PC-3 (cell line): ENCODE results near the gene PLAAT4. TPM values are rescaled to one million over a fixed set of nuclear protein-coding genes. Genes with fewer than 3 reads are reported as not detected.
A peak's percentile ranks its signal among the peaks of the same experiment; 100 is the strongest.

Source experiments
- ATAC-seq: fragments of 200-7000 bp; cut with Tn5 transposase; 2 replicates; pipeline ENCODE4 v1.9.1; 2020; ENCODE audit warnings: mild to moderate bottlenecking, moderate library complexity
- BruUV-seq: library from RNA; stranded (reverse); fragments of 400-500 nt; replicated peaks from 2 replicates; lab custom pipeline; 2021; lab: Mats Ljungman, UMichigan
- CTCF ChIA-PET: fragments of 300-600 bp; sonication (Branson Sonifier 250); formaldehyde crosslinking; loops from one replicate; lab custom pipeline; 2022; ENCODE audit warnings: antibody characterized with exemption; lab: Charles Lee
- POLR2A ChIA-PET: fragments of 300-600 bp; sonication (Branson Sonifier 250); formaldehyde crosslinking; loops from one replicate; lab custom pipeline; 2022; ENCODE audit warnings: antibody characterized with exemption; ENCODE audit not compliant: unreplicated experiment; lab: Charles Lee
- DNase-seq: peaks from one replicate; pipeline ENCODE4 v3.0.0-alpha.2; 2015
- H2AFZ ChIP-seq: fragments of 300-600 bp; sonication (generic); 2 replicates; pipeline ENCODE4 v1.6.0; 2016; ENCODE audit warnings: antibody characterized with exemption, low read length
- H3F3A ChIP-seq: fragments of 300-600 bp; sonication (generic); one replicate; pipeline ENCODE4 v1.6.0; 2017; ENCODE audit warnings: antibody characterized with exemption, low read length, control low read depth, mild to moderate bottlenecking; ENCODE audit not compliant: unreplicated experiment
- H3K27ac ChIP-seq: fragments of 300-600 bp; sonication (generic); 2 replicates; pipeline ENCODE4 v1.5.1; 2016; ENCODE audit warnings: mild to moderate bottlenecking, low read length
- H3K27me3 ChIP-seq: fragments of 300-600 bp; sonication (generic); 2 replicates; pipeline ENCODE4 v1.6.1; 2016; ENCODE audit warnings: low read length, mixed read lengths
- H3K36me3 ChIP-seq: fragments of 300-600 bp; sonication (generic); 2 replicates; pipeline ENCODE4 v1.6.1; 2016; ENCODE audit warnings: low read depth, mixed run types, low read length, mixed read lengths
- H3K4me1 ChIP-seq: fragments of 300-600 bp; sonication (generic); 2 replicates; pipeline ENCODE4 v1.5.1; 2016; ENCODE audit warnings: low read length; ENCODE audit not compliant: insufficient read depth
- H3K4me2 ChIP-seq: fragments of 300-600 bp; sonication (generic); 2 replicates; pipeline ENCODE4 v1.6.0; 2016; ENCODE audit warnings: low read length
- H3K4me3 ChIP-seq: fragments of 300-600 bp; sonication (generic); 2 replicates; pipeline ENCODE4 v1.5.1; 2016; ENCODE audit warnings: mild to moderate bottlenecking, low read length, mixed read lengths
- H3K79me2 ChIP-seq: fragments of 300-600 bp; sonication (generic); 2 replicates; pipeline ENCODE4 v1.6.1; 2017; ENCODE audit warnings: low read length, mixed read lengths
- H3K9ac ChIP-seq: fragments of 300-600 bp; sonication (generic); 2 replicates; pipeline ENCODE4 v1.6.0; 2016; ENCODE audit warnings: mild to moderate bottlenecking, low read length
- H3K9me2 ChIP-seq: fragments of 300-600 bp; sonication (generic); replicated peaks from 2 replicates; pipeline ENCODE4 v1.6.1; 2016; ENCODE audit warnings: mixed run types, low read length, mixed read lengths
- H3K9me3 ChIP-seq: fragments of 300-600 bp; sonication (generic); 2 replicates; pipeline ENCODE4 v1.6.1; 2016; ENCODE audit warnings: low read length, mixed read lengths
- H4K20me1 ChIP-seq: fragments of 300-600 bp; sonication (generic); 2 replicates; pipeline ENCODE4 v1.6.1; 2016; ENCODE audit warnings: low read length, mixed read lengths
- EZH2 ChIP-seq: fragments of 300-600 bp; sonication (generic); IDR thresholded peaks from one replicate; pipeline ENCODE4 v1.6.1; 2017; ENCODE audit warnings: antibody characterized with exemption, mild to moderate bottlenecking, low read length; ENCODE audit not compliant: unreplicated experiment
- EZH2phosphoT487 ChIP-seq: fragments of 300-600 bp; sonication (generic); IDR thresholded peaks from 2 replicates; pipeline ENCODE4 v1.6.1; 2018; ENCODE audit warnings: mild to moderate bottlenecking, antibody characterized with exemption, low read length, borderline replicate concordance
- intact Hi-C: fragments of 100-400 bp; cut with micrococcal nuclease; formaldehyde crosslinking; loops from 2 replicates; pipeline ENCODE4 v1.9.0; 2023
- total RNA-seq: library from RNA; depleted of rRNA; stranded (reverse); fragments of >200 nt; gene quantifications from 2 replicates; pipeline ENCODE4 v1.2.3, GENCODE V29; 2014
- TF ChIP-seq, protein P1 (sequence below): fragments of 300-600 bp; sonication (generic); conservative IDR thresholded peaks from 2 replicates; pipeline ENCODE4 v1.5.1; 2017; ENCODE audit warnings: antibody characterized with exemption, low read depth, mild to moderate bottlenecking, low read length

The PLAAT4 gene
- total RNA-seq, 1 experiment from 2014 or later: 5.4 TPM

GRCh38 chr11:63520606-63521170, 15.9 kb upstream of the PLAAT4 start:
- H3K36me3 ChIP-seq: no peaks in the 10 kb centered on the region
- no peaks in the 10 kb centered on the region for H4K20me1 ChIP-seq
- intact Hi-C loops: no loop called here
- H3K9ac ChIP-seq: no peak overlapping the region
- H3K27ac ChIP-seq: peak overlapping the region; percentile 2; the same call in 1 of the 2 replicates
- DNase-seq (peak; percentile 54), ATAC-seq (no peak)
- H3F3A ChIP-seq: no peaks in the 10 kb centered on the region
- TF ChIP-seq EZH2phosphoT487: no peak
- ChIA-PET CTCF (no interaction called here), POLR2A (interaction anchor here (0.8 kb wide), 1 partner anchor 10 kb away, joined by 5 read pairs; no protein-coding TSS in a partner anchor)
- H3K4me3 ChIP-seq: no peak overlapping the region
- BruUV-seq: no TSS peak
- no peaks in the 10 kb centered on the region for H3K79me2 ChIP-seq
- no peaks in the 10 kb centered on the region for H3K27me3 ChIP-seq
- no peak overlapping the region for H3K4me2 ChIP-seq
- peaks cover 32% of the 10 kb centered on the region for H3K4me1 ChIP-seq
- 0 out of 2 replicates have a peak overlapping the region, but pooled peaks have one; percentile 28 for H2AFZ ChIP-seq
- no peaks in the 10 kb centered on the region for H3K9me3 ChIP-seq
- H3K9me2 ChIP-seq: no peaks in the 10 kb centered on the region

DNA sequence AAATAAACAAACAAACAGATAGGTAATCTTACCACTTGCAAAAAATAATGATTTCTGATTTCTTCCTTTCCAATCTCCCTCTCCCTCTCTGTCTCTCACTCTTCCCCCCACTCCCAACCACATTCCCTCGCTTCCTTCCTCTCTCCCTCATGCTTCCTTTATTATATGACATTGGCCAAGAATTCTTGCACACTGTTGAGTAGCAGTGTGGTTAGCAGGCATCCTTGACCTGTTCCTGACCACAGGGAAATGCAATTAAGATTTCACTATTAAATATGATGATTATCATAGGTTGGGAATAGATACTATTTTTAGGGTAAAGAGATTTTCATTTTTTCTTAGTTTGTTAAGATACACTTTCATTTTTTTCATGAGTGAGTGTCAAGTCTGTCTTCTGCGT, 14.7 kb upstream of the PLAAT4 start:
- no peak overlapping the region for H3K27ac ChIP-seq
- TF ChIP-seq, protein P1, sequence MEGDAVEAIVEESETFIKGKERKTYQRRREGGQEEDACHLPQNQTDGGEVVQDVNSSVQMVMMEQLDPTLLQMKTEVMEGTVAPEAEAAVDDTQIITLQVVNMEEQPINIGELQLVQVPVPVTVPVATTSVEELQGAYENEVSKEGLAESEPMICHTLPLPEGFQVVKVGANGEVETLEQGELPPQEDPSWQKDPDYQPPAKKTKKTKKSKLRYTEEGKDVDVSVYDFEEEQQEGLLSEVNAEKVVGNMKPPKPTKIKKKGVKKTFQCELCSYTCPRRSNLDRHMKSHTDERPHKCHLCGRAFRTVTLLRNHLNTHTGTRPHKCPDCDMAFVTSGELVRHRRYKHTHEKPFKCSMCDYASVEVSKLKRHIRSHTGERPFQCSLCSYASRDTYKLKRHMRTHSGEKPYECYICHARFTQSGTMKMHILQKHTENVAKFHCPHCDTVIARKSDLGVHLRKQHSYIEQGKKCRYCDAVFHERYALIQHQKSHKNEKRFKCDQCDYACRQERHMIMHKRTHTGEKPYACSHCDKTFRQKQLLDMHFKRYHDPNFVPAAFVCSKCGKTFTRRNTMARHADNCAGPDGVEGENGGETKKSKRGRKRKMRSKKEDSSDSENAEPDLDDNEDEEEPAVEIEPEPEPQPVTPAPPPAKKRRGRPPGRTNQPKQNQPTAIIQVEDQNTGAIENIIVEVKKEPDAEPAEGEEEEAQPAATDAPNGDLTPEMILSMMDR: no peak
- TF ChIP-seq EZH2 (no peak), EZH2phosphoT487 (no peak)
- no peak overlapping the region for H2AFZ ChIP-seq
- no TSS peak for BruUV-seq
- no peaks in the 10 kb centered on the region for H3F3A ChIP-seq
- ChIA-PET POLR2A (no interaction called here), CTCF (no interaction called here)
- H3K4me1 ChIP-seq: peaks cover 32% of the 10 kb centered on the region
- no peaks in the 10 kb centered on the region for H3K79me2 ChIP-seq
- no peaks in the 10 kb centered on the region for H3K9me2 ChIP-seq
- H3K9me3 ChIP-seq: no peaks in the 10 kb centered on the region
- intact Hi-C loops: no loop called here
- H3K4me3 ChIP-seq: no peak overlapping the region
- no peaks in the 10 kb centered on the region for H4K20me1 ChIP-seq
- no peaks in the 10 kb centered on the region for H3K36me3 ChIP-seq
- ATAC-seq (peak; percentile 34; the same call in 1 of the 2 replicates), DNase-seq (peak; percentile 41)
- H3K27me3 ChIP-seq: no peaks in the 10 kb centered on the region
- H3K9ac ChIP-seq: no peak overlapping the region
- H3K4me2 ChIP-seq: no peak overlapping the region

DNA sequence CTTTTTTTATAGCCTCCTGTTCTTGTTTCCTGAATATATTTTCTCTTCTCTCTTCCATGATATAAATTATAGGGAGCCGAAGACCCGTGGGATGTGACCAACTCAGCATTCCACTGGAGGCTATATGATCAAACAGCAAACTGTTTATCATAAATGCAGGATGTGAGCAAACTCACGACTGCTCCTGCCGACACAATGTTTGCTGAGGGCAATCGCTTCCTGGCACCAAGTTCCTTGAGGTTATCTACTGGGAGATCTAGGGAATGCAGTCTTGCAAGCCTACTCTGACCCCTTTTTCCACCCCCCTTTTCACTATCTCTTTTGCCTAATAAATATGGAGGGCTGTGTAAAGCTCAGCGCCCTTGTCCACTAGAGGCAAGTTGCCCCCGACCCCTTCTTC, 13.5 kb upstream of the PLAAT4 start:
- H3K9ac ChIP-seq: no peak overlapping the region
- no peak overlapping the region for H2AFZ ChIP-seq
- intact Hi-C loops: no loop called here
- no peaks in the 10 kb centered on the region for H3K36me3 ChIP-seq
- H3K4me2 ChIP-seq: peak overlapping the region; percentile 7
- ATAC-seq (peak; percentile 70), DNase-seq (peak; percentile 87)
- no TSS peak for BruUV-seq
- H3K4me1 ChIP-seq: peaks cover 32% of the 10 kb centered on the region
- no peaks in the 10 kb centered on the region for H4K20me1 ChIP-seq
- H3F3A ChIP-seq: no peaks in the 10 kb centered on the region
- no peak overlapping the region for H3K4me3 ChIP-seq
- TF ChIP-seq EZH2phosphoT487 (no peak), EZH2 (no peak)
- TF ChIP-seq, protein P1: no peak
- no peaks in the 10 kb centered on the region for H3K27me3 ChIP-seq
- H3K79me2 ChIP-seq: no peaks in the 10 kb centered on the region
- H3K27ac ChIP-seq: peak overlapping the region; percentile 55
- no peaks in the 10 kb centered on the region for H3K9me3 ChIP-seq
- ChIA-PET POLR2A (interaction anchor here (0.7 kb wide), 1 partner anchor 159 kb away, joined by 5 read pairs; no protein-coding TSS in a partner anchor), CTCF (no interaction called here)
- H3K9me2 ChIP-seq: no peaks in the 10 kb centered on the region
